GM12878 (cell line): ENCODE data around the gene TJP1. TPM values are rescaled to one million over a fixed set of nuclear protein-coding genes. Genes with fewer than 3 reads are reported as not detected.
"Not testable (repeated sequence)": the region's sequence is repeated elsewhere in the genome, so short reads cannot be mapped to it uniquely, and the experiment has no call there.

ENCODE experiments used
- ATAC-seq: fragments of 200-7000 bp; cut with Tn5 transposase; 3 replicates; pipeline ENCODE4 v1.9.1; 2020; ENCODE audit warnings: mild to moderate bottlenecking, moderate library complexity
- BruUV-seq: library from RNA; stranded (reverse); fragments of 400-500 nt; replicated peaks from 2 replicates; lab custom pipeline; 2021; lab: Mats Ljungman, UMichigan
- CTCF ChIA-PET: fragments of 300-600 bp; sonication (Branson Sonifier 250); formaldehyde crosslinking; extraction: SDS; loops from one replicate; lab custom pipeline; 2021; ENCODE audit warnings: inconsistent platforms; lab: Yijun Ruan, JAX
- POLR2A ChIA-PET: fragments of 350-600 bp; formaldehyde crosslinking; extraction: SDS; loops from one replicate; lab custom pipeline; 2021; ENCODE audit warnings: inconsistent platforms; lab: Charles Lee
- RAD21 ChIA-PET: fragments of 300-600 bp; sonication (Branson Sonifier 250); formaldehyde crosslinking; loops from one replicate; lab custom pipeline; 2023; ENCODE audit warnings: antibody characterized with exemption; ENCODE audit not compliant: unreplicated experiment; lab: Charles Lee
- SMC1A ChIA-PET: fragments of 300-600 bp; sonication (Branson Sonifier 250); formaldehyde crosslinking; loops from one replicate; lab custom pipeline; 2023; ENCODE audit not compliant: unreplicated experiment, uncharacterized antibody; lab: Charles Lee
- DNase-seq: peaks from one replicate; pipeline ENCODE4 v3.0.0-alpha.2; 2011; ENCODE audit warnings: low read depth, low spot score
- FAIRE-seq: peaks from 3 replicates; lab custom pipeline; 2011; peaks lifted over from hg19 to GRCh38; lab: Jason Lieb, UNC
- H2AFZ ChIP-seq: 2 replicates; pipeline ENCODE4 v1.6.0; 2011; ENCODE audit warnings: low read depth, low read length, control low read depth; ENCODE audit not compliant: control insufficient read depth
- H3K27ac ChIP-seq: 2 replicates; pipeline ENCODE4 v1.5.1; 2011; ENCODE audit warnings: control low read depth; ENCODE audit not compliant: control insufficient read depth, insufficient read depth
- H3K27me3 ChIP-seq, 2 experiments: replicated peaks in 1 of 2; 2 replicates each; pipeline versions ENCODE4 v1.6.0 to v1.6.1; 2011; ENCODE audit warnings: low read length in 1 of 2; ENCODE audit not compliant: control insufficient read depth in 2 of 2, insufficient read depth in 2 of 2
- H3K36me3 ChIP-seq, 2 experiments: 2 replicates each; pipeline ENCODE4 v1.5.1; 2011; ENCODE audit warnings: low read length in 1 of 2; ENCODE audit not compliant: control insufficient read depth in 2 of 2, insufficient read depth in 2 of 2
- H3K4me1 ChIP-seq: 2 replicates; pipeline ENCODE4 v1.6.1; 2011; ENCODE audit warnings: mild to moderate bottlenecking, low read length, moderate library complexity, mixed read lengths; ENCODE audit not compliant: control insufficient read depth, insufficient read depth
- H3K4me2 ChIP-seq: 2 replicates; pipeline ENCODE4 v1.6.0; 2011; ENCODE audit warnings: control low read depth; ENCODE audit not compliant: control insufficient read depth, insufficient read depth
- H3K4me3 ChIP-seq: fragments of 200-600 bp; sonication (generic); 2 replicates; pipeline ENCODE4 v1.5.1; 2016
- H3K79me2 ChIP-seq: 2 replicates; pipeline ENCODE4 v1.6.0; 2011; ENCODE audit warnings: low read length; ENCODE audit not compliant: control insufficient read depth, insufficient read depth
- H3K9ac ChIP-seq: 2 replicates; pipeline ENCODE4 v1.8.0; 2011; ENCODE audit warnings: low read length, control low read depth, mixed read lengths; ENCODE audit not compliant: control insufficient read depth, insufficient read depth
- H3K9me3 ChIP-seq: replicated peaks from 3 replicates; pipeline ENCODE4 v1.5.1; 2011; ENCODE audit warnings: mild to moderate bottlenecking, low read length; ENCODE audit not compliant: control insufficient read depth, insufficient read depth
- H4K20me1 ChIP-seq: 2 replicates; pipeline ENCODE4 v1.6.0; 2011; ENCODE audit not compliant: control insufficient read depth, insufficient read depth
- JUND ChIP-seq: IDR thresholded peaks from 2 replicates; pipeline ENCODE4 v1.6.1; 2012; ENCODE audit warnings: low read depth, mild to moderate bottlenecking, low read length, improper control_type of control experiment, moderate library complexity
- SMAD1 ChIP-seq: fragments of 450-650 bp; IDR thresholded peaks from 2 replicates; pipeline ENCODE4 v1.6.1; 2018; ENCODE audit warnings: mild to moderate bottlenecking, low read depth; ENCODE audit not compliant: partially characterized antibody
- SPI1 ChIP-seq: IDR thresholded peaks from 2 replicates; pipeline ENCODE4 v1.6.1; 2011; ENCODE audit warnings: low read depth, mild to moderate bottlenecking, low read length, moderate library complexity, borderline replicate concordance; ENCODE audit not compliant: insufficient read depth
- TCF3 ChIP-seq: IDR thresholded peaks from 2 replicates; pipeline ENCODE4 v1.6.1; 2012; ENCODE audit warnings: low read depth, mild to moderate bottlenecking, low read length, borderline replicate concordance; ENCODE audit not compliant: insufficient read depth
- WGBS: methylation state at CpG from one replicate; pipeline ENCODE4 v1.1.6; 2016; ENCODE audit warnings: low lambda C conversion rate; ENCODE audit not compliant: insufficient replicate concordance, insufficient coverage; ENCODE audit errors: missing lambda C conversion rate; 5-methylcytosine and 5-hydroxymethylcytosine counted together
- in situ Hi-C: fragments of 300-500 bp; cut with MboI; formaldehyde crosslinking; loops from 9 replicates; pipeline ENCODE4 v1.14.3; 2018; ENCODE audit warnings: mixed read lengths
- intact Hi-C: fragments of 100-400 bp; cut with micrococcal nuclease; formaldehyde crosslinking; loops from one replicate; pipeline ENCODE4 v1.14.2; 2022; ENCODE audit not compliant: unreplicated experiment
- polyA plus RNA-seq, 11 experiments: library from polyadenylated mRNA; depleted of rRNA in 4 of 11; unstranded in 6 of 11; stranded (reverse) in 5 of 11; fragments of >200 nt; fragmentation: Nextera tagmentation in 4 of 11; fragmentation: Illumina TruSeq in 1 of 11; extraction: Ambion mirVana in 4 of 11; extraction: Trizol in 1 of 11; gene quantifications; 1 replicate in 1 of 11; 2 replicates in 10 of 11; pipeline versions ENCODE4 v1.2.1 to v1.2.3, GENCODE V29; 2011 to 2016; ENCODE audit warnings: inconsistent platforms in 2 of 11, missing spikeins in 2 of 11, low read depth in 1 of 11
- total RNA-seq, 4 experiments: library from RNA; depleted of rRNA in 3 of 4; stranded (reverse); fragments of >200 nt in 3 of 4; fragmentation: Illumina TruSeq in 1 of 4; extraction: Trizol in 1 of 4; gene quantifications; 2 replicates each; pipeline versions ENCODE4 v1.2.1 to v1.2.3, GENCODE V29; 2013 to 2021
- TF ChIP-seq, protein P1 (sequence below): IDR thresholded peaks from 2 replicates; pipeline ENCODE4 v1.6.1; 2011; ENCODE audit warnings: low read depth, low read length, improper control_type of control experiment, borderline replicate concordance
- TF ChIP-seq, protein P2 (sequence below): fragments of 450-650 bp; IDR thresholded peaks from 2 replicates; pipeline ENCODE4 v1.6.1; 2018; ENCODE audit warnings: mild to moderate bottlenecking, low read depth, moderate library complexity; ENCODE audit not compliant: partially characterized antibody

TJP1 gene
- total and polyA plus RNA-seq, 10 of the 15 experiments (the other 5 are each of a cell fraction or from before 2014, with no cell fraction given) = 0.01 to 0.49 (median 0.08) TPM; not detected in 7

DNA sequence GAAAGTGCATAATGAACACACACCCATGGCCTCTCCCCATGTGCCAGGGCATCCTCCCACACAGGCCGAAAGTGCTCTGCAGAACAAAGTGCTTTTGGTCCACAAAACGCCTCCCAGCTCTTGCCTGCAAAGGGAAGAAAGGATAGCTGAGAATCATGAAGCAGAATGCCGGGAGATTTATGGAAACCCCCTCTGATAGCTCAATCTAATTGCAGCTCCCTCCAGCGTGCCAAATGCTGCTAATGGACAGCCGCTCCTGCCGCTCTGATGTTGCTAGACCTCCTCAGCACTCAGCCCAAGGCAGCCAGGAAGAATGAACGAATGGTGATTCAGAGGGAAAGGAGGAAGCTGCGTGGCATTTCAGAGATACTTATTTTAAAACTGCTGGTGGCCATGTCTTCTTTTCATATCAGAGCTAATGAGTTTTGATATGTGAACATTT, 145.3 kb downstream of the TJP1 start (continued):
- TF ChIP-seq TCF3 (no peak), SPI1 (no peak), JUND (no peak), SMAD1 (no peak)
- TF ChIP-seq, protein P1, sequence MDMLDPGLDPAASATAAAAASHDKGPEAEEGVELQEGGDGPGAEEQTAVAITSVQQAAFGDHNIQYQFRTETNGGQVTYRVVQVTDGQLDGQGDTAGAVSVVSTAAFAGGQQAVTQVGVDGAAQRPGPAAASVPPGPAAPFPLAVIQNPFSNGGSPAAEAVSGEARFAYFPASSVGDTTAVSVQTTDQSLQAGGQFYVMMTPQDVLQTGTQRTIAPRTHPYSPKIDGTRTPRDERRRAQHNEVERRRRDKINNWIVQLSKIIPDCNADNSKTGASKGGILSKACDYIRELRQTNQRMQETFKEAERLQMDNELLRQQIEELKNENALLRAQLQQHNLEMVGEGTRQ = no peak
- TF ChIP-seq, protein P2, sequence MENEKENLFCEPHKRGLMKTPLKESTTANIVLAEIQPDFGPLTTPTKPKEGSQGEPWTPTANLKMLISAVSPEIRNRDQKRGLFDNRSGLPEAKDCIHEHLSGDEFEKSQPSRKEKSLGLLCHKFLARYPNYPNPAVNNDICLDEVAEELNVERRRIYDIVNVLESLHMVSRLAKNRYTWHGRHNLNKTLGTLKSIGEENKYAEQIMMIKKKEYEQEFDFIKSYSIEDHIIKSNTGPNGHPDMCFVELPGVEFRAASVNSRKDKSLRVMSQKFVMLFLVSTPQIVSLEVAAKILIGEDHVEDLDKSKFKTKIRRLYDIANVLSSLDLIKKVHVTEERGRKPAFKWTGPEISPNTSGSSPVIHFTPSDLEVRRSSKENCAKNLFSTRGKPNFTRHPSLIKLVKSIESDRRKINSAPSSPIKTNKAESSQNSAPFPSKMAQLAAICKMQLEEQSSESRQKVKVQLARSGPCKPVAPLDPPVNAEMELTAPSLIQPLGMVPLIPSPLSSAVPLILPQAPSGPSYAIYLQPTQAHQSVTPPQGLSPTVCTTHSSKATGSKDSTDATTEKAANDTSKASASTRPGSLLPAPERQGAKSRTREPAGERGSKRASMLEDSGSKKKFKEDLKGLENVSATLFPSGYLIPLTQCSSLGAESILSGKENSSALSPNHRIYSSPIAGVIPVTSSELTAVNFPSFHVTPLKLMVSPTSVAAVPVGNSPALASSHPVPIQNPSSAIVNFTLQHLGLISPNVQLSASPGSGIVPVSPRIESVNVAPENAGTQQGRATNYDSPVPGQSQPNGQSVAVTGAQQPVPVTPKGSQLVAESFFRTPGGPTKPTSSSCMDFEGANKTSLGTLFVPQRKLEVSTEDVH = no peak

DNA sequence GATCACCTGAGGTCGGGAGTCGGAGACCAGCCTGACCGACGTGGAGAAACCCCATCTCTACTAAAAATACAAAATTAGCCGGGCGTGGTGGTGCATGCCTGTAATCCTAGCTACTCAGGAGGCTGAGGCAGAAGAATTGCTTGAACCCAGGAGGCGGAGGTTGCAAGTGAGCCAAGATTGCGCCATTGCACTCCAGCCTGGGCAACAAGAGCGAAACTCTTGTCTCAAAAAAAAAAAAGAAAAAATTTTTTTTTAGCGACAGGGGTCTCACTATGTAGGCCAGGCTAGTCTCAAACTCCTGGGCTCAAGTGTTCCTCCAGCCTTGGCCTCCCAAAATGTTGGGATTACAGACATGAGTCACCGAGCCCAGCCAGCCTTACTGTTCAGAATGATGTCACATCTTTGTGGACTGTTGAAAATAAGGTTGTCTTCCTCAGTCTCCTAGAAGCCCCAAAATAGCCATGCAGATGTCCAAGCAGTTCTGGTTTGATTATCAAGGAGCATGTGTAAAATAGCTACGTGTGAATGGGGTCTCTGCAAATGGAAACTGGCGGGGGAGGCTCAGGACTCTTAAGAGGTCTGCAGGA, 145.8 kb downstream of the TJP1 start:
- H3K27me3 ChIP-seq, ATAC-seq, H3K9me3 ChIP-seq, RAD21 ChIA-PET, H3K27ac ChIP-seq, H4K20me1 ChIP-seq, POLR2A ChIA-PET, H3K79me2 ChIP-seq, BruUV-seq, in situ Hi-C loops, H3K4me1 ChIP-seq, H3K4me2 ChIP-seq, FAIRE-seq, H3K4me3 ChIP-seq, H3K36me3 ChIP-seq, H3K9ac ChIP-seq, H2AFZ ChIP-seq, DNase-seq, CTCF ChIA-PET: not testable (repeated sequence)
- SMC1A ChIA-PET = interaction anchor here (0.6 kb wide), 1 partner anchor 36 kb away, joined by 3 read pairs; no protein-coding TSS in a partner anchor
- intact Hi-C loops = loop anchor here (5.0 kb wide), 1 partner anchor 51 kb away; no protein-coding TSS in a partner anchor
- 36% methylated on average over 10 of the region's 13 CpGs for WGBS
